Mesodermal cell (in vitro differentiated cells): ENCODE results near the gene PATE3. TPM values are rescaled to one million over a fixed set of nuclear protein-coding genes. Genes with fewer than 3 reads are reported as not detected.

Experiments used
- H3K27ac ChIP-seq: 2 replicates; pipeline ENCODE4 v1.7.0; 2013; ENCODE audit warnings: mild to moderate bottlenecking, low read depth, low read length, moderate library complexity; ENCODE audit not compliant: severe bottlenecking
- H3K36me3 ChIP-seq: 2 replicates; pipeline ENCODE4 v1.7.1; 2013; ENCODE audit warnings: mild to moderate bottlenecking, low read length, moderate library complexity; ENCODE audit not compliant: control insufficient read depth, insufficient read depth
- H3K4me1 ChIP-seq: one replicate; pipeline ENCODE4 v1.7.1; 2013; ENCODE audit warnings: mild to moderate bottlenecking, low read length; ENCODE audit not compliant: insufficient read depth, control insufficient read depth, poor library complexity, severe bottlenecking
- H3K4me3 ChIP-seq: 2 replicates; pipeline ENCODE4 v1.7.0; 2013; ENCODE audit warnings: low read length, control low read depth, mild to moderate bottlenecking; ENCODE audit not compliant: insufficient read depth, poor library complexity, severe bottlenecking; ENCODE audit errors: extremely low read depth
- H3K9me3 ChIP-seq: 2 replicates; pipeline ENCODE4 v1.7.1; 2013; ENCODE audit warnings: mild to moderate bottlenecking, low read length, moderate library complexity; ENCODE audit not compliant: control insufficient read depth
- WGBS, 2 experiments: methylation state at CpG; one replicate each; pipeline ENCODE4 v1.1.5; 2013; ENCODE audit warnings: missing lambda C conversion rate in 2 of 2; ENCODE audit not compliant: insufficient coverage in 2 of 2; 5-methylcytosine and 5-hydroxymethylcytosine counted together
- polyA plus RNA-seq, 2 experiments: library from polyadenylated mRNA; stranded (reverse); fragments of 50-300 nt; gene quantifications; one replicate each; pipeline ENCODE4 v1.2.3, GENCODE V29; 2013

PATE3 gene
- not detected for polyA plus RNA-seq (2013, experiment 1 of 2)
- polyA plus RNA-seq (2013, experiment 2 of 2): not detected

GRCh38 chr11:125787827-125788226, at the start of gene PATE3:
Gene PATE3 (plus strand): TSS chr11:125788127. CDS start chr11:125788152, 25 bp downstream.
- no peak within 1 kb of the TSS for H3K4me3 ChIP-seq
- WGBS, 2 experiments: 60 to 82% methylated on average over 1 of the region's 2 CpGs
- H3K4me1 ChIP-seq: no peaks in the 10 kb centered on the region

DNA sequence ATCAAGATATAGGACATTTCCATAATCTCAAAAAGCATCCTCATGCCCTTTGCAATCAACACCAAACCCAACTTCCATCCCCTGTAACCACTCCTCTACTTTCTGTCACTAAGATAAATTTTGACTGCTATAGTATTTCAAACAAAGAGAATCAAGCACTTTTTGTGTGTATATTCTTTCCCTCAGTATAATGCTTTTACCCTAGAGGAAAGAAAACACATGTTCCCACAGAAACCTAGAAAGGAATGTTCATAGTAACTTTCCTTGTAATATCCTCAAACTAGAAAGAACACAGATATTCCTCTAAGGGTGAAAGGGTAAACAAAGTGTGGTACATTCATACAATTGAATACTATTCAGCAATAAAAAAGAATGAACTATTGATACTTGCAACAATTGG, 47.3 kb upstream of the PATE3 start:
- Histone ChIP-seq H3K4me1 (no peaks in the 10 kb centered on the region), H3K27ac (no peak overlapping the region), H3K4me3 (no peak overlapping the region)

More at GRCh38 chr11:125787827-125788226, at the start of gene PATE3:
- Histone ChIP-seq H3K36me3 (no peaks in the 10 kb centered on the region), H3K9me3 (no peaks in the 10 kb centered on the region), H3K27ac (no peak within 1 kb of the TSS)

DNA sequence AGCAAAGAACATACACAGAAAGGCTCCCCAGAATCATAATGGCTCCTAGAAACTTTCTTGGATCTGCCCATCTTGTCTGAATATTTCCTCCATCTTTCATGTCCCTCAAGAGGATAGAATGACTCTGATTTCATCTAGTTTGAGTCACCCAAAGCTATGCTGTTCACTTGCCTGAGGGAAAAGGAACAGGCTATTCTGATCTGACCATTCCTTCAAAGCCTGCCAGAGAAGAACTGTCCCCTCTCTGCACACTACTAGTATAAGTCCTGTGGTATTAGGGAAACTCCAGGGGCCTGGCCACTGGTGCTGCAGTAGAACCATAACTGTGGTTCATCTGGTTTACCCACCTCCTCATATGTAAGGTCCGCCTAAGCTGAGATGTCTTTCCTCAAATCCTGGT, 44.2 kb upstream of the PATE3 start:
- 100% methylated on average over 1 of the region's 1 CpG for WGBS, 2 experiments
- Histone ChIP-seq H3K4me1 (no peaks in the 10 kb centered on the region), H3K27ac (no peak overlapping the region), H3K4me3 (no peak overlapping the region), H3K9me3 (no peaks in the 10 kb centered on the region), H3K36me3 (no peaks in the 10 kb centered on the region)

More for the DNA sequence above, 47.3 kb upstream of the PATE3 start:
- Histone ChIP-seq H3K36me3 (no peaks in the 10 kb centered on the region), H3K9me3 (no peaks in the 10 kb centered on the region)

DNA sequence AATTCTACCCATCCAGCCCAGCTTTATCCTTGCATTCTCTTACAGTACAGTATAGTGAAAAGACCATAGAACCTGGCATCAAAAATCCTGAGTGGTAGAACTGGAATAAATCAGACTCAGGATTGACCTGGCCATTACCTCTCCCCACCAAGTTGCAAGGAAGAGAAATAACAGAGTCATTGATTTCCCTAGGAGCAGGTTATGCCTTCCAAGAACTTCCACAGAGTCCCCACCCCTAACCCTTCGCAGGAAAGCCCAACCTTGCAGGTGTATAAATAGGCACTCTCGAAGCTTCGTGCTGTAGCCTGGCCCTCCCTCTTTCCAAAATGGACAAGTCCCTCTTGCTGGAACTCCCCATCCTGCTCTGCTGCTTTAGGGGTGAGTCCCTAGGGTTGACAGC, 41.9 kb upstream of the PATE3 start, which contains the start of gene PATE1:
PATE1 (plus strand) TSS at position 301 of the 400 bp plus-strand sequence; CDS start at position 327, 26 bp downstream.
- Histone ChIP-seq H3K4me3 (no peak within 1 kb of the TSS), H3K4me1 (no peaks in the 10 kb centered on the region), H3K9me3 (no peaks in the 10 kb centered on the region), H3K27ac (no peak within 1 kb of the TSS), H3K36me3 (no peaks in the 10 kb centered on the region)
- 100% methylated on average over 1 of the region's 3 CpGs for WGBS, 2 experiments

DNA sequence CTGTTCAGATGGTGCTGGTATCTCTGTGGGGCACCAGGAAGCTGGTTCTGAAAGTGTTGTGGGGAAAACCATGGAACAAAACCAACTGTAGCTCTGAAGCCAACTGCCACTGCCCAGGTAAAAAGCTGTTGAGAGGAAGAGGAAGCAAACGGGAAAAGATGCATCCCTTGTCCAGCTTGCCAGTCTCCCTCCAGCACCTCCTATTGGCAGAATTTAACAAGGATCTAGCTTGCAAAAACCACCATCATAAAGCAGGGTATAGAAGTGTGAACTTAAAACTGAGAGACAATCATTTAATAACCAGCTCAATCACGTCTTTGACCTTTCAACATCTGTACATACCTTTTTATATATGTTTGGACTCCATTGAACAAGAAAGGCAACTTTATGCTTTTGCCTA, 37.3 kb upstream of the PATE3 start:
- no peaks in the 10 kb centered on the region for H3K4me1 ChIP-seq
- H3K27ac ChIP-seq: no peak overlapping the region
- 50% methylated on average over 1 of the region's 2 CpGs; no CpG with 5 or more reads in 1 of the 2 experiments for WGBS, 2 experiments
- H3K4me3 ChIP-seq: no peak overlapping the region
- no peaks in the 10 kb centered on the region for H3K36me3 ChIP-seq
- H3K9me3 ChIP-seq: no peaks in the 10 kb centered on the region

GRCh38 chr11:125756050-125756449, 31.9 kb upstream of the PATE3 start:
- Histone ChIP-seq H3K4me1 (no peaks in the 10 kb centered on the region), H3K9me3 (no peaks in the 10 kb centered on the region), H3K27ac (no peak overlapping the region), H3K4me3 (no peak overlapping the region), H3K36me3 (no peaks in the 10 kb centered on the region)
- 89 to 94% methylated on average over 4 to 7 of the region's 7 CpGs for WGBS, 2 experiments

GRCh38 chr11:125762445-125762844, 25.5 kb upstream of the PATE3 start:
- Histone ChIP-seq H3K9me3 (no peaks in the 10 kb centered on the region), H3K4me1 (no peaks in the 10 kb centered on the region), H3K36me3 (no peaks in the 10 kb centered on the region), H3K4me3 (no peak overlapping the region), H3K27ac (no peak overlapping the region)
- WGBS, 2 experiments: no CpG with 5 or more reads among the region's 1 CpG

GRCh38 chr11:125763483-125763882, 24.4 kb upstream of the PATE3 start:
- Histone ChIP-seq H3K27ac (no peak overlapping the region), H3K4me1 (no peaks in the 10 kb centered on the region), H3K4me3 (no peak overlapping the region), H3K9me3 (no peaks in the 10 kb centered on the region), H3K36me3 (no peaks in the 10 kb centered on the region)
- no CpG with 5 or more reads among the region's 2 CpGs for WGBS, 2 experiments

DNA sequence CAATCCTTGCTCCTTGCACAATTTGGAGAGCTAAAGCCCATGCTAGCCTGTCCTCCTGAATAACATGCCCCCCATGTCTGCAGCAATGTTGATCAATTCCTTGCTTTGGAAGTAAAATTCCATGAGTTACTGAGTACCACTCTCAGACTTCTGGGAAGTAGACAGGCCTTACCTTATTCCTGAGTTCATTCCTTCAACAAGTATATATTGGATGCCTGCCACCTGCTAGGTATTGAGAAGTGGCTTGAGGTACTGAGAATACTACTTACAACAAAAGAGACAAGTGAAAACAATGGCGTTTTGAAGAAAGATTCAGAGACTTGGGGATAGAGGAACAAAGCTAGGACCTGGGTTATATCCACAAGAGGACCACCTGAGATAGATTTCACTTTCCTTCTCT, 21.7 kb upstream of the PATE3 start:
- H3K36me3 ChIP-seq: no peaks in the 10 kb centered on the region
- WGBS, 2 experiments: 67% methylated on average over 1 of the region's 1 CpG; no CpG with 5 or more reads in 1 of the 2 experiments
- H3K4me1 ChIP-seq: no peaks in the 10 kb centered on the region
- H3K27ac ChIP-seq: no peak overlapping the region
- H3K4me3 ChIP-seq: no peak overlapping the region
- no peaks in the 10 kb centered on the region for H3K9me3 ChIP-seq

GRCh38 chr11:125768336-125769046, 19.4 kb upstream of the PATE3 start:
- 79 to 82% methylated on average over 3 to 8 of the region's 10 CpGs for WGBS, 2 experiments
- no peak overlapping the region for H3K27ac ChIP-seq
- H3K4me3 ChIP-seq: no peak overlapping the region
- no peaks in the 10 kb centered on the region for H3K9me3 ChIP-seq
- H3K4me1 ChIP-seq: no peaks in the 10 kb centered on the region
- no peaks in the 10 kb centered on the region for H3K36me3 ChIP-seq

DNA sequence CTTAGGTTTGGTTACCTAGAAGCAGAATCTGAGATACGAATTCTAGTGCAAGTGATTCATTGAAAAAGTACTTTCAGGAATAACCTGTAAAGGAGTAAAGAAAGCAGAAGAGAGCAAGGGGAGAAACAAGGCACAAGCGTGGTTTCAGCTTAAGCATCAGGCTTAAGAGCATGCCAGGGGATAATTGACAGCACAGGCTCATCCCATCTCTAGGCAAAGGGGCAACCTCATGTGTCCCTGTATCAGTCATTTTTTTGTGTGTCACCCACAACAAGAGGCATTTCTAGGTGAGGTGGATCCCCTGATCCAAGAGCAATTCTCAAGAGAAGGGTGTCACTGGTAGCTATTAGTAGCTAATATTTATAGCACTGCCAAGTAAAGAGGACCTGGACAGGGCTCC, 17.3 kb upstream of the PATE3 start:
- no peaks in the 10 kb centered on the region for H3K9me3 ChIP-seq
- no peaks in the 10 kb centered on the region for H3K4me1 ChIP-seq
- H3K4me3 ChIP-seq: no peak overlapping the region
- WGBS, 2 experiments: 81 to 96% methylated on average over 2 of the region's 2 CpGs
- H3K36me3 ChIP-seq: no peaks in the 10 kb centered on the region
- no peak overlapping the region for H3K27ac ChIP-seq
